Measurements from ENCODE around the gene SPATS2.
"Not testable (repeated sequence)": the region's sequence is repeated elsewhere in the genome, so short reads cannot be mapped to it uniquely, and the experiment has no call there.

SPATS2 gene

DNA sequence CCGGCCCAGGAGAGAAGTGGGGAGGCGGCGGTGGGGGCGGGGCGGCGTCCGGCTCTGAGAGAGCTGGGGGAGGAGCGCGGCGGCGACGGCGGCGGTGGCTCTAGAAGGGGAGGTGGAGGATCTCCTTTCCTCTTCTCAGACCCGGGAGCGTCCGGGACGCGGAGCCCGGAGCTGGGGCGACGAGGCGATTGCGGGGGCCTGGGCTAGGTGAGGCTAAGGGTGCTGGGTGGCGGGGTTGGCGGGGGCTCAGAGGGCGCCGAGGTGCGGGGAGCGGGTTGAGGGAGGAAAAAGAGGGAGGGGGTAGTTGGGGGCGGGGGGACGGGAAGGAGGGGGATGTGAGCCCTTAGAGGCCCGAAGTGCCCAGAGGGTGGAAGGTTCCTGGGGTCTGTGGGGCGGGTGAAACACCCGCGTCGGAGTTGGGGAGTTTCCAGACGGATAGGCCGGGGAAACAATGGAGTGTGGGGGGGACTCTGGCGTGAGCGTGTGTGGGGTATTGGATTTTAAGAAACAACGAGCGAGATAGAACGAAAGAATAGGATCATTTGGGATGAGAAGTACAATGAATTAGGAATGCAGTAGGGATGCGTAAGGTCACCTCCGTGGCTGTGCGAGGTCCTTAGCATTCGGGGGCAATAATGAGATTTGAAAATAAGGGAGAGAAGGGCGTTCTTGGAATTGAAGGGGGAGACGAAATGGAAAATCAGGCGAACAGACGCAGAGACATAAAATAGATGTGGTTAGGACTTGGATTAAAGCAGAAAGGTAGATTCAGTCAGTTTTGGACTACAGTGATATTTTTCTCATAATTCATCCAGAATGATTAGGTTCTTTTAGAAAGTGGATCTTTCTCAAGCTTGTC lies at the start of gene SPATS2:
Gene SPATS2, plus strand, starts transcription at position 82 of the 859 bp plus-strand sequence. CDS start 93,551 bp downstream, outside the sequence.
- DNase-seq, result peak; percentile 41

- not testable (repeated sequence) for DNase-seq
Observed at GRCh38 chr12:49320411-49321103, 46.7 kb upstream of the SPATS2 start.

GRCh38 chr12:49322367-49322707 lies 44.9 kb upstream of the SPATS2 start:
- DNase-seq, result no peak

- peak; percentile 97 for DNase-seq
Observed at GRCh38 chr12:49322708-49323523, 44.3 kb upstream of the SPATS2 start, which contains the start of gene TROAP. Gene TROAP (plus strand): TSS chr12:49323255. CDS start chr12:49323609, 354 bp downstream.

GRCh38 chr12:49323524-49324097 lies 43.7 kb upstream of the SPATS2 start:
- no peak for DNase-seq

- DNase-seq, result no peak
Observed at GRCh38 chr12:49325606-49326005, 41.7 kb upstream of the SPATS2 start.

DNA sequence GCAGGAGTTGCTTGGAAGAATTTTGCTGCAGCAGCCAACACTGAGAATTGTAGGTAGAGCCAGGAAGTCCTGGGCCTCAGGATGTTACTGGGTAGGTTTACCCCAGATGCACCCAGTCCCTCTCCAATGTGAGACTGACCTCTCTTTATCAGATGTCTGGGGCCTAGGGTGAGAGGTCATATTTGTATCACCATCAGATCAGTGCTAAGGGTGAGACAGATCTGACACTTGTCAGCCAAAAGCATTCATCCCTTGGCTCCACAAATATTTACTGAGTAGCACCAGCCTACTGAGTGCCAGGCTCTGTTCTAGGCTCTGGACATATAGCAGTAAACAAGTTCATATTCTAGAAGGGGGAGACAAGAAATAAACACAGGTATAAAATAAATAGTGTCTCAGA lies 39.9 kb upstream of the SPATS2 start:
- DNase-seq, result no peak

- no peak for DNase-seq
Observed at GRCh38 chr12:49327887-49328286, 39.4 kb upstream of the SPATS2 start.

- no peak for DNase-seq
Observed at GRCh38 chr12:49328816-49329215, 38.4 kb upstream of the SPATS2 start.

DNA sequence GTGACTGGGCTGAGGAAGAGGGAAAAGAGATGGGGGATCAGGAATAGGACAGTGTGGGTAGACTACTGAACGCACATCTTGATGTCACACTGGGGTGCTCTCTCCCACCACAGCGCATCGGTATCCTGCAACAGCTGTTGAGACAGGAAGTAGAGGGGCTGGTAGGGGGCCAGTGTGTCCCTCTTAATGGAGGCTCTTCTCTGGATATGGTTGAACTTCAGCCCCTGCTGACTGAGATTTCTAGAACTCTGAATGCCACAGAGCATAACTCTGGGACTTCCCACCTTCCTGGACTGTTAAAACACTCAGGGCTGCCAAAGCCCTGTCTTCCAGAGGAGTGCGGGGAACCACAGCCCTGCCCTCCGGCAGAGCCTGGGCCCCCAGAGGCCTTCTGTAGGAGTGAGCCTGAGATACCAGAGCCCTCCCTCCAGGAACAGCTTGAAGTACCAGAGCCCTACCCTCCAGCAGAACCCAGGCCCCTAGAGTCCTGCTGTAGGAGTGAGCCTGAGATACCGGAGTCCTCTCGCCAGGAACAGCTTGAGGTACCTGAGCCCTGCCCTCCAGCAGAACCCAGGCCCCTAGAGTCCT lies 37.1 kb upstream of the SPATS2 start:
- no peak for DNase-seq

GRCh38 chr12:49330631-49331379 lies 36.5 kb upstream of the SPATS2 start:
- DNase-seq, result no peak

- no peak for DNase-seq
Observed at GRCh38 chr12:49331380-49332222, 35.7 kb upstream of the SPATS2 start.

DNA sequence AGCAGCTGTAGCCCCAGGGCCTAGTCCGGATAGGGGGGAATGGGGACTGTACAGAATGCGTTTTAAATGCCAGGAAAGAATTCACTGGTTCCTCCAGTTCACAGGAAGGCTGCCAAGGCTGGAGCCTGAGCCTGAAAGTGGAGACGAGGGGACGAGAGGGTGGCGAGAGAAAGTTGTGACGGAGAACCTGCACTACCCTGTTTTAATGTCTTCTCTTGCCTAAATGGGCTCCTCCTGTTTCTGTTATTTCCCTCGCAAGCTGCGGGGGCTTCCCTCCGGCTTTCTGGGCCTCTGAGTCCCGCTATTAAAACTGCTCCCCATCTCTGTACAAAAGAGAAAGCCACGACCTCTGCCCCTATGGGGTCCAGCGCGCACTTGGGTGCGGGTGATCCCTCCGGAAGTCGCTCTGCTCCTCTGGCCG lies 34.8 kb upstream of the SPATS2 start:
- DNase-seq, result no peak

GRCh38 chr12:49332891-49333371 lies 34.3 kb upstream of the SPATS2 start:
- DNase-seq, result no peak

DNA sequence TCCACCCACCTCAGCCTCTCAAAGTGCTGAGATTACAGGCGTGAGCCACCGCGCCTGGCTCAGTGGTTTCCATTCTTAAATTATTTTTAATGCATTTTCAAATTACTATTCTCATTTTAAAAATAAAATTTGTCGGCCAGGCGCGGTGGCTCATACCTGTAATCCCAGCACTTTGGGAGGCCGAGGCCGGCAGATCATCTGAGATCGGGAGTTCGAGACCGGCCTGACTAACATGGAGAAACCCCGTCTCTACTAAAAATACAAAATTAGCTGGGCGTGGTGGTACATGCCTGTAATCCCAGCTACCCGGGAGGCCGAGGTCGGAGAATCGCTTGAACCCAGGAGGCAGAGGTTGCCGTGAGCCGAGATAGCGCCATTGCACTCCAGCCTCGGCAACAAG lies 33.5 kb upstream of the SPATS2 start:
- DNase-seq, result not testable (repeated sequence)

DNA sequence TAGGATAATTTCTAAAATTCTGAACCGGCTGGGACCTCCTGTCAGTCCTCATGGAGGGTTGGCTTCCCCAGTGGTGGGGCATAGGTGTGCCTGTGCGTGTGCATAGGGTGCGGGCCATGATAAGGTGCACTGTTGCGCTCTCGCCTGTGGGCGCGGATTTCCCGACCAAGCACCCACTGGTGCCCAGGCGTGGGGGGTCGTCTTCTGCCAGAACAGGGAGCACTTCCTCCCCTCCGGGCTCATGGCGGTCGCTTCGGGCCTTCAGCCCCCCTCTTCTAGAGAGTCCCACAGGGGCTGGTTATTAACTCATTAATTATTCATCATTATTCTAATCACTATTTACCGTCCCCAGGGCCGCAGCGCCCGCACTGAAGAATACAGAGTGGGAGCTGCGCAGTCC lies 33.0 kb upstream of the SPATS2 start:
- no peak for DNase-seq

GRCh38 chr12:49334681-49335080 lies 32.6 kb upstream of the SPATS2 start:
- DNase-seq, result no peak

DNA sequence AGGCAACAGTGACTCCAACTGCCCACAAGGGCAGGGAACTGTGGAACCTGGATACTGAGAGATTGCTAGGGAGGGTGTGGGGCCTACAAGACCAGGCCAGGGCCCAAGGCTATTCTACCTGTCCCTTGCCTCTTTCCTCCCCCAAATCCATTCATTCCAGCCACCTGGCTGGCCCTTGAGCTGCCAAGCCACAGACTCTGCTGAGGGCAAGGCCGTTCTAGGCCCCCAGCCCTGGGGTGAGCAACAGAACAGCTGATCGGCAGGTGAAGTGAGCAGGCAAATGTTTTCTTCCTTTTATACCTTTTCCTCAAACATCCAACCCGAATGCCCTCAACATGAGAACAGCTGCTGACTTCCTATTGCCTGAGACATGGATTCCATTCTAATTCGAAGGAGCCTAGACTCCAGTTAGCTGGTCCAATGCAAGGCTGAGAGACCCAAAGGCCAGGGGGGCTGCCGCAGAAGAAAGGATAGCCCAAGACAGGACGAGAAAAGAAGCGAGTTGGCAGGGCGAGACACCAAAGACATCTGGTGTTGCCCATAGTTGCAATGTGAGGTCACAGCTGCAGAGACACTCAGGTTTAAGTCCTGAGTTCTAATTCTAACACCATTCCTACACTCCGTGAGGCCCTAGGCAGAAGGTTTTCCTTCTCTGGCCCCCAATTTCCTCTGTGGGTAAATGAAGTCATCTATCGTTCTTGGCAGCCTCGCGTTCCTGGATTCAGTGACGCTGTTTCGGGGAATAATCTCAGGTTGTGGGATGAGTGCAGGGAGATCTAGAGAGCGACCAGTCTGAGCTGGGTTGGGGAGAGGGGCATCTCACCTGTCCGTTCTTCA lies 31.9 kb upstream of the SPATS2 start:
- DNase-seq, result no peak

DNA sequence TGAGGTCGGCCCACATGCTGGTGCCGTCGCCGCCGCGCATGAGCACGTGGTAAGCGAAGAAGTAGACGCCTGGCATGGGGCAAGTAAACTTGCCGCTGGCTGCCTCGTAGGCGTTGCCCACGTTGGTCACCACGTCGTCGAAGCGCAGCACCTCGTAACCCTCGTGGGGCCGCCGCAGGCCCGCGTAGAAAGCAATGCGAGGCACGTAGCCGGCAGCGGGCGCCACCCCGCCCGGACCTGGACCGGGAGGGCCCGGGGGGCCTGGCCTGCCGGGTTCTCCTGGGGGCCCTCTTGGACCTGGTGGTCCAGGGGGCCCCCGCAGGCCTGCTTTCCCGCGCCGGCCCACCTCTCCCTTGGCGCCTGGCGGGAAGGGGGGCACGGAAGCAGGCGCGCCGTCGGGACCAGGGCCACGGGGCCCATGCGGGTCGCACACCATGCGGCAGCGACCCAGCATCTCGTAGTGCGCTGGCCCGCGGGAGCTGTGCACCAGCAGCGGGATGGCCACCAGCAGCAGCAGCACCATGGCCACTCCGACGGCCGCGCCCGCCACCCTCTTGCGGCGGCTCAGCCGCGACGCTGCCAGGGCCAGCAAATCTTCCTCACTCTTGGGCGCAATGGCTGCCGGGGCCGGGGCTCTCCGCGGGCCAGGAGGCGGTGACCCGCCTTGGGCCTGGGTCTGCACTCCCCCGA lies 31.2 kb upstream of the SPATS2 start:
- no peak for DNase-seq
